ENCODE measurements around the gene RCOR1.
A peak's percentile ranks its signal among the peaks of the same experiment; 100 is the strongest.

GRCh38 chr14:102778338-102779083 is 186.1 kb downstream of the RCOR1 start:
- TF ChIP-seq RAD21 (conservative IDR thresholded peaks at IDR 0.05) (peak; percentile 20), EZH2 (IDR thresholded peaks at IDR 0.05; ENCODE audit: borderline replicate concordance, insufficient read depth, low read length, poor library complexity, severe bottlenecking) (no peak), CTCF (IDR thresholded peaks at IDR 0.05; ENCODE audit: poor library complexity, severe bottlenecking) (peak; percentile 7), MXI1 (conservative IDR thresholded peaks at IDR 0.05; ENCODE audit: poor library complexity, severe bottlenecking) (peak; percentile 66)

Measured in neural cell (in vitro differentiated cells).